SK-N-SH treated with all-trans-retinoic acid at 6 μM for 48 hours (cell line): ENCODE results near the gene IGF1.

Source experiments
- ATAC-seq: fragments of 200-7000 bp; cut with Tn5 transposase; 3 replicates; pipeline ENCODE4 v1.9.1; 2020; ENCODE audit warnings: mild to moderate bottlenecking, moderate library complexity
- ARNTL ChIP-seq: fragments of 450-650 bp; formaldehyde crosslinking; IDR thresholded peaks from 2 replicates; pipeline ENCODE4 v1.5.0; 2020; ENCODE audit warnings: low read depth, mild to moderate bottlenecking, moderate library complexity, borderline replicate concordance
- BACH2 ChIP-seq: fragments of 250-450 bp; sonication (Bioruptor Pico); IDR thresholded peaks from 2 replicates; pipeline ENCODE4 v1.9.0; 2021; ENCODE audit warnings: mild to moderate bottlenecking, borderline replicate concordance
- CREB5 ChIP-seq: fragments of 250-450 bp; sonication (Bioruptor Pico); IDR thresholded peaks from 2 replicates; pipeline ENCODE4 v1.5.1; 2020; ENCODE audit warnings: low read depth, mild to moderate bottlenecking, moderate library complexity
- CSDC2 ChIP-seq: fragments of 250-450 bp; sonication (Bioruptor Pico); IDR thresholded peaks from 2 replicates; pipeline ENCODE4 v1.5.0; 2020; ENCODE audit warnings: mild to moderate bottlenecking, moderate library complexity
- GLIS3 ChIP-seq: fragments of 250-450 bp; sonication (Bioruptor Pico); IDR thresholded peaks from 2 replicates; pipeline ENCODE4 v1.5.0; 2020; ENCODE audit warnings: mild to moderate bottlenecking, moderate library complexity
- ISL1 ChIP-seq: fragments of 250-450 bp; sonication (Bioruptor Pico); IDR thresholded peaks from 2 replicates; pipeline ENCODE4 v2.1.2; 2022; ENCODE audit warnings: mild to moderate bottlenecking, moderate library complexity
- OSR1 ChIP-seq: fragments of 250-450 bp; sonication (Bioruptor Pico); IDR thresholded peaks from 2 replicates; pipeline ENCODE4 v1.8.0; 2022; ENCODE audit warnings: moderate library complexity, mild to moderate bottlenecking, inconsistent platforms
- PPARA ChIP-seq: fragments of 250-450 bp; sonication (Bioruptor Pico); IDR thresholded peaks from 2 replicates; pipeline ENCODE4 v1.5.0; 2020; ENCODE audit warnings: mild to moderate bottlenecking, borderline replicate concordance
- SNAI2 ChIP-seq: fragments of 250-450 bp; sonication (Bioruptor Pico); IDR thresholded peaks from 2 replicates; pipeline ENCODE4 v1.5.0; 2020; ENCODE audit warnings: mild to moderate bottlenecking, moderate library complexity
- TOX ChIP-seq: fragments of 250-450 bp; sonication (Bioruptor Pico); IDR thresholded peaks from 2 replicates; pipeline ENCODE4 v1.8.0; 2021; ENCODE audit warnings: mild to moderate bottlenecking, moderate library complexity, borderline replicate concordance
- TSHZ2 ChIP-seq: fragments of 250-450 bp; sonication (Bioruptor Pico); IDR thresholded peaks from 2 replicates; pipeline ENCODE4 v1.5.0; 2020; ENCODE audit warnings: mild to moderate bottlenecking, moderate library complexity
- ZFP3 ChIP-seq: fragments of 250-450 bp; sonication (Bioruptor Pico); IDR thresholded peaks from 2 replicates; pipeline ENCODE4 v1.5.0; 2020; ENCODE audit warnings: mild to moderate bottlenecking, moderate library complexity
- ZNF565 ChIP-seq: fragments of 450-650 bp; formaldehyde crosslinking; conservative IDR thresholded peaks from 2 replicates; pipeline ENCODE4 v1.5.0; 2020; ENCODE audit warnings: low read depth, mild to moderate bottlenecking, moderate library complexity
- ZNF70 ChIP-seq: fragments of 450-650 bp; formaldehyde crosslinking; IDR thresholded peaks from 2 replicates; pipeline ENCODE4 v1.5.0; 2020; ENCODE audit warnings: mild to moderate bottlenecking, moderate library complexity
- ZNF8 ChIP-seq: fragments of 450-650 bp; formaldehyde crosslinking; IDR thresholded peaks from 2 replicates; pipeline ENCODE4 v1.5.0; 2020; ENCODE audit warnings: mild to moderate bottlenecking, moderate library complexity
- TF ChIP-seq, protein P1 (sequence below): fragments of 250-450 bp; sonication (Bioruptor Pico); IDR thresholded peaks from 2 replicates; pipeline ENCODE4 v1.5.1; 2021; ENCODE audit warnings: mild to moderate bottlenecking, moderate library complexity
- TF ChIP-seq, protein P2 (sequence below): fragments of 250-450 bp; sonication (Bioruptor Pico); IDR thresholded peaks from 2 replicates; pipeline ENCODE4 v1.8.0; 2020; ENCODE audit warnings: mild to moderate bottlenecking, moderate library complexity, borderline replicate concordance
- TF ChIP-seq, protein P3 (sequence below): fragments of 250-450 bp; sonication (Bioruptor Pico); IDR thresholded peaks from 2 replicates; pipeline ENCODE4 v1.8.0; 2021; ENCODE audit warnings: low read depth, mild to moderate bottlenecking, moderate library complexity, borderline replicate concordance

Gene IGF1

GRCh38 chr12:102521662-102522277 is 41.4 kb upstream of the IGF1 start:
- no peak for ATAC-seq
- TF ChIP-seq PPARA (CRISPR knock-in tag), result no peak
- TF ChIP-seq BACH2 (CRISPR knock-in tag), result no peak
- TF ChIP-seq CREB5 (CRISPR knock-in tag), result no peak
- TF ChIP-seq, protein P1, sequence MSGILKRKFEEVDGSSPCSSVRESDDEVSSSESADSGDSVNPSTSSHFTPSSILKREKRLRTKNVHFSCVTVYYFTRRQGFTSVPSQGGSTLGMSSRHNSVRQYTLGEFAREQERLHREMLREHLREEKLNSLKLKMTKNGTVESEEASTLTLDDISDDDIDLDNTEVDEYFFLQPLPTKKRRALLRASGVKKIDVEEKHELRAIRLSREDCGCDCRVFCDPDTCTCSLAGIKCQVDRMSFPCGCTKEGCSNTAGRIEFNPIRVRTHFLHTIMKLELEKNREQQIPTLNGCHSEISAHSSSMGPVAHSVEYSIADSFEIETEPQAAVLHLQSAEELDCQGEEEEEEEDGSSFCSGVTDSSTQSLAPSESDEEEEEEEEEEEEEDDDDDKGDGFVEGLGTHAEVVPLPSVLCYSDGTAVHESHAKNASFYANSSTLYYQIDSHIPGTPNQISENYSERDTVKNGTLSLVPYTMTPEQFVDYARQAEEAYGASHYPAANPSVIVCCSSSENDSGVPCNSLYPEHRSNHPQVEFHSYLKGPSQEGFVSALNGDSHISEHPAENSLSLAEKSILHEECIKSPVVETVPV (CRISPR knock-in tag), result no peak
- TF ChIP-seq GLIS3, result no peak
- TF ChIP-seq, protein P2, sequence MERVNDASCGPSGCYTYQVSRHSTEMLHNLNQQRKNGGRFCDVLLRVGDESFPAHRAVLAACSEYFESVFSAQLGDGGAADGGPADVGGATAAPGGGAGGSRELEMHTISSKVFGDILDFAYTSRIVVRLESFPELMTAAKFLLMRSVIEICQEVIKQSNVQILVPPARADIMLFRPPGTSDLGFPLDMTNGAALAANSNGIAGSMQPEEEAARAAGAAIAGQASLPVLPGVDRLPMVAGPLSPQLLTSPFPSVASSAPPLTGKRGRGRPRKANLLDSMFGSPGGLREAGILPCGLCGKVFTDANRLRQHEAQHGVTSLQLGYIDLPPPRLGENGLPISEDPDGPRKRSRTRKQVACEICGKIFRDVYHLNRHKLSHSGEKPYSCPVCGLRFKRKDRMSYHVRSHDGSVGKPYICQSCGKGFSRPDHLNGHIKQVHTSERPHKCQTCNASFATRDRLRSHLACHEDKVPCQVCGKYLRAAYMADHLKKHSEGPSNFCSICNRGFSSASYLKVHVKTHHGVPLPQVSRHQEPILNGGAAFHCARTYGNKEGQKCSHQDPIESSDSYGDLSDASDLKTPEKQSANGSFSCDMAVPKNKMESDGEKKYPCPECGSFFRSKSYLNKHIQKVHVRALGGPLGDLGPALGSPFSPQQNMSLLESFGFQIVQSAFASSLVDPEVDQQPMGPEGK (CRISPR knock-in tag), result no peak
- no peak for TF ChIP-seq TOX (CRISPR knock-in tag)
- TF ChIP-seq TSHZ2, result no peak
- no peak for TF ChIP-seq ZFP3
- no peak for TF ChIP-seq ISL1 (CRISPR knock-in tag)
- TF ChIP-seq SNAI2 (CRISPR knock-in tag), result no peak
- no peak for TF ChIP-seq ARNTL (CRISPR knock-in tag)
- TF ChIP-seq OSR1, result no peak
- TF ChIP-seq, protein P3, sequence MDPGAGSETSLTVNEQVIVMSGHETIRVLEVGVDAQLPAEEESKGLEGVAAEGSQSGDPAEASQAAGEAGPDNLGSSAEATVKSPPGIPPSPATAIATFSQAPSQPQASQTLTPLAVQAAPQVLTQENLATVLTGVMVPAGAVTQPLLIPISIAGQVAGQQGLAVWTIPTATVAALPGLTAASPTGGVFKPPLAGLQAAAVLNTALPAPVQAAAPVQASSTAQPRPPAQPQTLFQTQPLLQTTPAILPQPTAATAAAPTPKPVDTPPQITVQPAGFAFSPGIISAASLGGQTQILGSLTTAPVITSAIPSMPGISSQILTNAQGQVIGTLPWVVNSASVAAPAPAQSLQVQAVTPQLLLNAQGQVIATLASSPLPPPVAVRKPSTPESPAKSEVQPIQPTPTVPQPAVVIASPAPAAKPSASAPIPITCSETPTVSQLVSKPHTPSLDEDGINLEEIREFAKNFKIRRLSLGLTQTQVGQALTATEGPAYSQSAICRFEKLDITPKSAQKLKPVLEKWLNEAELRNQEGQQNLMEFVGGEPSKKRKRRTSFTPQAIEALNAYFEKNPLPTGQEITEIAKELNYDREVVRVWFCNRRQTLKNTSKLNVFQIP (CRISPR knock-in tag), result no peak
- TF ChIP-seq ZNF565, result no peak
- no peak for TF ChIP-seq ZNF70 (CRISPR knock-in tag)
- TF ChIP-seq ZNF8, result no peak

- TF ChIP-seq, protein P2 (CRISPR knock-in tag), result no peak
- TF ChIP-seq, all 23 proteins: peak for 0
- no peak for ATAC-seq
These were observed 38.5 kb upstream of the IGF1 start for GRCh38 chr12:102518871-102519270.

DNA sequence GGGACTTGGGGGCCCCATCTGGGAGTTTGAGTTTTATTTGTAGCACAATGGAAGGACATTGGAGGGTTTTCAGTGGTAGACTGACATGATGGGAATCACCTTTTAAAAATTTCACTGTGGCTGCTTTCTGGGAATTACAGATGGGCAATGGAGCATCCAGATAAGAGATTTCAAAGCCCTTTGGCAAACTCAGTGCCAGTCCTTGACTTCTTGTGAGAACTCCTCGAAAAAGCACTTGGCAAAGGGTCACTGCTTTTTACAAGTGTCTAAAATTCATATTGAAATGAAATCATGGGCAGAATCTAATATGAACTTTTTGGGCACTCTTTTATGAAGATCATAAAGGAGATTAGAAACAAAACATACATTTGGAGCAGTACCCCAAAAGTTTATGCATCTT is 34.3 kb upstream of the IGF1 start:
- TF ChIP-seq, protein P1 (CRISPR knock-in tag), result no peak
- TF ChIP-seq ZNF565 (no peak), ISL1 (CRISPR knock-in tag) (no peak), CSDC2 (no peak)
- ATAC-seq, result no peak
